OCI-LY1 (cell line): ENCODE measurements around the gene NOL6.

Experiments used
- CTCF ChIP-seq: fragments of 200-600 bp; sonication (generic), shearing (Covaris generic); IDR thresholded peaks from 2 replicates; pipeline ENCODE4 v1.5.1; 2017; ENCODE audit warnings: mild to moderate bottlenecking, antibody characterized with exemption, low read length, moderate library complexity, mixed read lengths
- EZH2 ChIP-seq: fragments of 200-600 bp; sonication (generic), shearing (Covaris generic); IDR thresholded peaks from 2 replicates; pipeline ENCODE4 v1.8.0; 2017; ENCODE audit warnings: borderline replicate concordance, mixed run types, mild to moderate bottlenecking, antibody characterized with exemption, low read length, moderate library complexity, mixed read lengths

- TF ChIP-seq EZH2: no peak
- TF ChIP-seq CTCF: no peak
These were observed 42.8 kb downstream of the NOL6 start for GRCh38 chr9:33430942-33431341.
